NCI-H2227 (cell line): ENCODE results near the gene KDM4B.
"Not testable (repeated sequence)": the region's sequence is repeated elsewhere in the genome, so short reads cannot be mapped to it uniquely, and the experiment has no call there.

Experiments used
- DNase-seq: peaks from one replicate; lab custom pipeline; 2025; ENCODE audit not compliant: unreplicated experiment; lab: John Stamatoyannopoulos, UW

Gene KDM4B

GRCh38 chr19:4968462-4969291, at the start of gene KDM4B:
TSS of gene KDM4B (plus strand) at chr19:4969113. CDS start at chr19:5032891, 63,778 bp downstream.
- DNase-seq = peak; percentile 98

GRCh38 chr19:4922530-4923275, 46.2 kb upstream of the KDM4B start:
- no peak for DNase-seq

- DNase-seq = no peak
Observed at GRCh38 chr19:4923276-4923747, 45.6 kb upstream of the KDM4B start.

GRCh38 chr19:4929186-4929585, 39.7 kb upstream of the KDM4B start:
- no peak for DNase-seq

DNA sequence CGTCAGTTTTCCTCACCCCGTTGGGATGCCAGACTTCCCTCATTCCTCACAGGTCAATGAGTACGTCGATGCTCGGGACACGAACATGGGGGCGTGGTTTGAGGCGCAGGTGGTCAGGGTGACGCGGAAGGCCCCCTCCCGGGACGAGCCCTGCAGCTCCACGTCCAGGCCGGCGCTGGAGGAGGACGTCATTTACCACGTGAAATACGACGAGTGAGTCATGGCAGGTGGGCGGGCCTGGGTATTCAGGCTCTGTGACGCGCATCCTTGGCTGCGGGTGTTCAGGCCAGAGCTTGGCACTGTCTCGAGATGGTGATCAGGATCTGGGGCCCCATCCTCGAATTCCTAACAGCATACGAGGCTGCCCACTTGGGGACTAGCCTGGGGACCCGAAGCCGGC, 38.2 kb upstream of the KDM4B start:
- no peak for DNase-seq

DNA sequence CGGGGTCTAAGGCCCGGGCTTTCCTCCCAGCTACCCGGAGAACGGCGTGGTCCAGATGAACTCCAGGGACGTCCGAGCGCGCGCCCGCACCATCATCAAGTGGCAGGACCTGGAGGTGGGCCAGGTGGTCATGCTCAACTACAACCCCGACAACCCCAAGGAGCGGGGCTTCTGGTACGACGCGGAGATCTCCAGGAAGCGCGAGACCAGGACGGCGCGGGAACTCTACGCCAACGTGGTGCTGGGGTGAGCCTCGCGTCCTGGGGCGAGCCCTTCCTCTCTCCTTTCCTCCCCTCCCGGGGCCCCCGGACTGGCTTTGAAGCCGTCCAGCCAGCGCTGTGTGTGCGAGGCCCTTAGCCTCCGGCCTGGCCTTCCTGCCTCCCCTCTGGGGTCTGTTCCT, 36.2 kb upstream of the KDM4B start:
- no peak for DNase-seq

DNA sequence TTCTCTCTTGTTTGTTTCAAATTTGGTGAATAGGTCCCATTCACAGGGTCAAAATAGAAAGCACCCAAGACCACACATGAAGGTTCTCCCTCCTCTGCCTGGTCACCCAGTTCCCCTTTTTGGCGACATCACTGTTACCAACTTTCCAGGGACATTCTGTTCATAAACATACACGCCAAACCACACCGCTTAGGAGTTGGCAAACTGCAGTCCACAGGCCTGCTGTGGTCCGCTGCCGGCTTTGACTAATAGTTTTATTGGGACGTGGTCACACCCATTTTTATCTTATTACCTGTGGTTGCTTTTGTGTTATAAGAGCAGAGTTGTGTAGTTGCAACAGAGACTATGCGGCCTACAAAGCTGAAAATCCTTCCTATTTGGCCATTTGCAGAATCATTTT, 35.4 kb upstream of the KDM4B start:
- DNase-seq = no peak

DNA sequence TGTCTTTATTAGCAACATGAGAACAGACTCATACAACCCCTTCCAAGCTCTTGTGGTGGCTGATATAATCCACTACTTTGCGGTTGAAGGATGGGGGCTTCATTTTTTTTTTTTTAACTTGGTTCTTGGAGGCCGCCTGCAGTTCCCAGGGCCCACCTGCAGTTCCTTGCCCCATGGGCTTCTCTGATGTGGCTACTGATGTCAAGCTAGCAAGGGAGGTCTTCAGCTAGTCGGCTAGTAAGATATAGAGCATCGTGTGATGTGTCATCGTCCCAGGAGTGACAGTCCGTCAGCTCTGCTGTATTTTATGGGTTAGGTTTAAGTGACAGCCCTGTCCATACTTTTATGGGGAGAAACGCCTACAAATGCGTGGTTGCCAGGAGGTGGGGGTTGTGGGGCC, 33.5 kb upstream of the KDM4B start:
- DNase-seq = no peak

DNA sequence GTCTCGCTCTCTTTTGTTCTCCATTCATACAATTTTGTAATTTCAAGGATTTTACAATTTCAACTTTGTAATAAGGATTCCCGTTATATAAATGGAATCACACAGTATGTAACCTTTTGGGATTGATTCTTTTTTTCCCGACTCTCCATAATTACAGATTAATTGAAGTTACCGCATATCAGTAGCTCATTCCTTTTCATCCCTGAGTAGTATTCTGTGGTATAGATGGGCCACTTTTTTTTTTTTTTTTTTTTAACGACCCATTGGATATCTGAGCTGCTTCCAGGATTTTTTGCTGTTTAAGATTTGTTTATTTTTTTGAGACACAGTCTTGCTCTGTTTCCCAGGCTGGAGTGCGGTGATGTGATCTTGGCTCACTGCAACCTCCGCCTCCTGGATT, 31.9 kb upstream of the KDM4B start:
- DNase-seq = no peak

DNA sequence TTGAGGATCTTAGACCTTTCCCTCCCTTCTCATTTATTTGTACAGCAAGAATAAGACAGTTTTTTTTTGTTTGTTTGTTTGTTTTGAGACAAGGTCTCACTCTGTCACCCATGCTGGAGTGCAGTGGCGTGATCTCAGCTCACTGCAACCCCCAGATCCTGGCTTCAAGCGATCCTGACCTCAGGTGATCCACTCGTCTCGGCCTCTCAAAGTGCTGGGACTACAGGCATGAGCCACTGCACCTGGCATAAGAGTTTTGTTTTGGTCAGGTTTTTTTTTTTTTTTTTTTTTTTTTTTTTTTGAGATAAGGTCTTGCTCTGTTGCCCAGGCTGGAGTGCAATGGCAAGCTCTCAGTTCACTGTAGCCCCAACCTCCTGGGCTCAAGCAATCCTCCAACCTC, 30.5 kb upstream of the KDM4B start:
- DNase-seq = not testable (repeated sequence)

GRCh38 chr19:4939466-4939865, 29.4 kb upstream of the KDM4B start:
- DNase-seq = no peak

DNA sequence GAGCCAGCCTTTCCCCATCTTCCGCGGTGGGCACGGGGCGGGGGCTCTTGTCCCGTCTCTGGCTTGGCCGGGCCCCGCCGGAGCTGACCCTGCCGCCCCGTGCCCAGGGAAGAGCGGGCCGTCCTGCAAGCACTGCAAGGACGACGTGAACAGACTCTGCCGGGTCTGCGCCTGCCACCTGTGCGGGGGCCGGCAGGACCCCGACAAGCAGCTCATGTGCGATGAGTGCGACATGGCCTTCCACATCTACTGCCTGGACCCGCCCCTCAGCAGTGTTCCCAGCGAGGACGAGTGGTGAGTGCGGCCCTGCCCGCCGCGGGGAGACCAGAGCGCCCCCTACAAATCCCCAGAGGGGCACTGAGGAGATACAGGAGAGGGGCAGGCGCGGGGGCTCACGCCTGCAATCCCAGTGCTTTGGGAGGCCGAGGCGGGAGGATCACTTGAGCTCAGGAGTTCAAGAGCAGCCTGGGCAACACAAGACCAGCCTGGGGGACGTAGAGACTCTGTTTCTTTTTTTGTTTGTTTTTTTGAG, 27.2 kb upstream of the KDM4B start:
- not testable (repeated sequence) for DNase-seq

DNA sequence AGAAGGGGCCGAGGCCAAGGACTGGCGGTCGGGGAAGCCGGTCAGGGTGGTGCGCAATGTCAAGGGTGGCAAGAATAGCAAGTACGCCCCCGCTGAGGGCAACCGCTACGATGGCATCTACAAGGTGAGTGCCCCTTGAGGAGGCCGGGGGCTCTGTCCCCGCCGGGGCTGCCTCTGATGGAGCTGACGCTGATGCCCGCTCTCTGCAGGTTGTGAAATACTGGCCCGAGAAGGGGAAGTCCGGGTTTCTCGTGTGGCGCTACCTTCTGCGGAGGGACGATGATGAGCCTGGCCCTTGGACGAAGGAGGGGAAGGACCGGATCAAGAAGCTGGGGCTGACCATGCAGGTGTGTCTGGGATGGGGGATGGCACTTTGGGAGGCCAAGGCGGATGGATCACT, 18.3 kb upstream of the KDM4B start:
- DNase-seq = not testable (repeated sequence)

GRCh38 chr19:4951656-4952055, 17.3 kb upstream of the KDM4B start:
- DNase-seq = no peak

GRCh38 chr19:4952945-4953344, 16.0 kb upstream of the KDM4B start:
- no peak for DNase-seq

DNA sequence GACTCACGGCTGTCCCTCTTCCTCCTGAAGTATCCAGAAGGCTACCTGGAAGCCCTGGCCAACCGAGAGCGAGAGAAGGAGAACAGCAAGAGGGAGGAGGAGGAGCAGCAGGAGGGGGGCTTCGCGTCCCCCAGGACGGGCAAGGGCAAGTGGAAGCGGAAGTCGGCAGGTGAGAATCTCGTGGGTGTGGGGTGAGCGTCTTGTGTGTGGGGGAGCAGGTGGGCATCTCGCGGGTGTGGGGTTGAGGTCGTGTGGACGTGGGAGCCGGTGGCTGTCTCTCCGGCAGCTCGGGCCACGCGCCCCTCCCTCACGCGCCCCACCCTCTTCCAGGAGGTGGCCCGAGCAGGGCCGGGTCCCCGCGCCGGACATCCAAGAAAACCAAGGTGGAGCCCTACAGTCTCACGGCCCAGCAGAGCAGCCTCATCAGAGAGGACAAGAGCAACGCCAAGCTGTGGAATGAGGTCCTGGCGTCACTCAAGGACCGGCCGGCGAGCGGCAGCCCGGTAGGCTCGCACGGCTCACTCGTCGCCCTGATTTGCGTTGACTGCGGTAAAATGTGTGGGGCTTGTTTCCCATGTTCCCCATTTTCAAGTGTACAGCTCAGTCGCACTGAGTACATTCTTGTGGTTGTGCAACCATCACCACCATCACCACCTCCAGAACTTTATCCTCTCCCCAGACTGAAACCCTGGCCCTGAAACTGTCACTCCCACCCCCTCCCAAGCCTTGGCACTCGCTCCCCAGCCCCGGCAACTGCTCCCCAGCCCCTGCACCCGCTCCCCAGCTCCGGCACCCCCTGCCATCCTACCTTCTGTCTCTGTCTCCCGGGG, 14.4 kb upstream of the KDM4B start:
- not testable (repeated sequence) for DNase-seq

- no peak for DNase-seq
Observed at GRCh38 chr19:4955274-4955673, 13.6 kb upstream of the KDM4B start.

GRCh38 chr19:4957981-4958380, 10.9 kb upstream of the KDM4B start:
- DNase-seq = no peak

GRCh38 chr19:4962085-4962619, 6.8 kb upstream of the KDM4B start:
- DNase-seq = no peak

GRCh38 chr19:4965061-4965460, 3.9 kb upstream of the KDM4B start:
- DNase-seq = no peak

DNA sequence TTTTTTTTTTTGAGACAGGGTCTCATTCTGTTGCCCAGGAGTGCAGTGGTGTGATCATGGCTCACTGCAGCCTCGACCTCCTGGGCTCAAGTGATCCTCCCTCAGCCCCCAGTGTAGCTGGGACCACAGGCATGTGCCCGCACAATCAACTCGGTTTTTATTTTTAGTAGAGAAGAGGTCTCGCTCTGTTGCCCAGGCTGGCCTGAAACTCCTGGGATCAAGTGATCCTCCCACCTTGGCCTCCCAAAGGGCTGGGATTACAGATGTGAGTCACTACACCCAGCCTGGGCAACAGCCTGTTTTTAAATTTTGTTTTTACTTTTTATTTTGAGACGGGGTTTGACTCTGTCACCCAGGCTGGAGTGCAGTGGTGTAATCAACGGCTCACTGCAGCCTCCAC, 2.3 kb upstream of the KDM4B start:
- DNase-seq = no peak
